Natural killer cell (primary cell): ENCODE data around the gene SF3B6. TPM values are rescaled to one million over a fixed set of nuclear protein-coding genes. Genes with fewer than 3 reads are reported as not detected.
A peak's percentile ranks its signal among the peaks of the same experiment; 100 is the strongest.

Experiments
- ATAC-seq, 3 donors: fragments of 150-1000 bp in 2 of 3; fragments of 200-7000 bp in 1 of 3; cut with Tn5 transposase; 1 replicate in 1 of 3; 2 replicates in 2 of 3; pipeline ENCODE4 v1.10.0; 2021; ENCODE audit warnings: mild to moderate bottlenecking in 2 of 3, moderate library complexity in 2 of 3
- DNase-seq, 2 donors: peaks; one replicate each; pipeline versions ENCODE4 v3.0.0 to v3.0.0-alpha.2; 2013 to 2021; ENCODE audit warnings: mixed read lengths in 1 of 2
- H3K27ac ChIP-seq: one replicate; pipeline ENCODE4 v1.5.1; 2013; ENCODE audit warnings: mild to moderate bottlenecking, low read length
- H3K27me3 ChIP-seq: one replicate; pipeline ENCODE4 v1.6.1; 2013; ENCODE audit warnings: low read length; ENCODE audit not compliant: control insufficient read depth, insufficient read depth
- H3K36me3 ChIP-seq: one replicate; pipeline ENCODE4 v1.6.1; 2013; ENCODE audit warnings: low read length; ENCODE audit not compliant: control insufficient read depth, insufficient read depth
- H3K4me1 ChIP-seq: one replicate; pipeline ENCODE4 v1.6.1; 2013; ENCODE audit warnings: low read length; ENCODE audit not compliant: control insufficient read depth, insufficient read depth
- H3K4me3 ChIP-seq: one replicate; pipeline ENCODE4 v1.5.1; 2013; ENCODE audit warnings: low read length
- H3K9me3 ChIP-seq: one replicate; pipeline ENCODE4 v1.6.1; 2013; ENCODE audit warnings: low read length; ENCODE audit not compliant: control insufficient read depth, insufficient read depth
- H3K27ac Mint-ChIP-seq, 2 donors: one replicate each; pipeline ENCODE4 v1.8.0; 2022; ENCODE audit warnings: mild to moderate bottlenecking in 2 of 2, mixed read lengths in 2 of 2, moderate library complexity in 1 of 2
- H3K27me3 Mint-ChIP-seq, 2 donors: one replicate each; pipeline ENCODE4 v1.8.0; 2022; ENCODE audit warnings: low read depth in 2 of 2, mixed read lengths in 2 of 2
- H3K36me3 Mint-ChIP-seq: one replicate; pipeline ENCODE4 v1.8.0; 2022; ENCODE audit warnings: mixed read lengths
- H3K4me1 Mint-ChIP-seq, 2 donors: one replicate each; pipeline ENCODE4 v1.8.0; 2022; ENCODE audit warnings: mixed read lengths in 2 of 2
- H3K4me3 Mint-ChIP-seq: one replicate; pipeline ENCODE4 v1.8.0; 2022; ENCODE audit warnings: mild to moderate bottlenecking, moderate library complexity, mixed read lengths
- H3K9me3 Mint-ChIP-seq, 2 donors: one replicate each; pipeline ENCODE4 v1.8.0; 2022; ENCODE audit warnings: mixed read lengths in 2 of 2
- WGBS: methylation state at CpG from one replicate; pipeline ENCODE4 v1.1.7; 2013; ENCODE audit warnings: missing lambda C conversion rate; ENCODE audit not compliant: insufficient coverage; 5-methylcytosine and 5-hydroxymethylcytosine counted together
- intact Hi-C: fragments of 100-400 bp; cut with micrococcal nuclease; formaldehyde crosslinking; loops from one replicate; pipeline ENCODE4 v1.14.2; 2022
- total RNA-seq, 4 donors: library from RNA; stranded (reverse); fragments of 120-200 nt in 1 of 4; gene quantifications; one replicate each; pipeline versions ENCODE4 v1.2.3 to v1.2.4, GENCODE V29; 2013 to 2022
- TF ChIP-seq, protein P1 (sequence below): fragments of 200-600 bp; IDR thresholded peaks from one replicate; pipeline ENCODE4 v1.8.0; 2022; ENCODE audit warnings: antibody characterized with exemption

Gene SF3B6
- total RNA-seq, 3 donors from 2014 or later (not counting 1 experiment from before 2014, with no cell fraction given) = 57.2 to 65.1 (median 57.4) TPM

DNA sequence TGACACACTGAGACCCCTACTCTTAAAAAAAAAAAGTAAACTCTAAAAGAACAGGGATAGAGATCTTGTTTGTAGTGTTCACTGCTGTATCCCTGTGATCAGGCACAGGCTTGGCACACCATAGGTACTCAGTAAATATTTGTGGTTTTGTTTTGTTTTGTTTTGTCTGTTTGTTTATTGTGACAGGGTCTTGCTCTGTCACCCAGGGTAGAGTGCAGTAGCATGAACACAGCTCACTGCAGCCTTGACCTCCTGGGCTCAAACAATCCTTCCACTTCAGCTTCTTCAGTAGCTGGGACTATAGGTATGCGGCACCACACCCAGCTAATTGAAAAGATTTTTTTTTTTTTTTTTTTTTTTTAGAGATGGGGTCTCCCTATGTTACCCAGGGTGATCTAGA, 23.2 kb downstream of the SF3B6 start:
- intact Hi-C loops = no loop called here
- WGBS = no CpG with 5 or more reads among the region's 1 CpG
- Histone ChIP-seq H3K27ac (no peak overlapping the region), H3K9me3 (no peaks in the 10 kb centered on the region), H3K4me3 (no peak overlapping the region), H3K36me3 (no peaks in the 10 kb centered on the region), H3K4me1 (peaks cover 14% of the 10 kb centered on the region), H3K27me3 (no peaks in the 10 kb centered on the region)
- TF ChIP-seq, protein P1, sequence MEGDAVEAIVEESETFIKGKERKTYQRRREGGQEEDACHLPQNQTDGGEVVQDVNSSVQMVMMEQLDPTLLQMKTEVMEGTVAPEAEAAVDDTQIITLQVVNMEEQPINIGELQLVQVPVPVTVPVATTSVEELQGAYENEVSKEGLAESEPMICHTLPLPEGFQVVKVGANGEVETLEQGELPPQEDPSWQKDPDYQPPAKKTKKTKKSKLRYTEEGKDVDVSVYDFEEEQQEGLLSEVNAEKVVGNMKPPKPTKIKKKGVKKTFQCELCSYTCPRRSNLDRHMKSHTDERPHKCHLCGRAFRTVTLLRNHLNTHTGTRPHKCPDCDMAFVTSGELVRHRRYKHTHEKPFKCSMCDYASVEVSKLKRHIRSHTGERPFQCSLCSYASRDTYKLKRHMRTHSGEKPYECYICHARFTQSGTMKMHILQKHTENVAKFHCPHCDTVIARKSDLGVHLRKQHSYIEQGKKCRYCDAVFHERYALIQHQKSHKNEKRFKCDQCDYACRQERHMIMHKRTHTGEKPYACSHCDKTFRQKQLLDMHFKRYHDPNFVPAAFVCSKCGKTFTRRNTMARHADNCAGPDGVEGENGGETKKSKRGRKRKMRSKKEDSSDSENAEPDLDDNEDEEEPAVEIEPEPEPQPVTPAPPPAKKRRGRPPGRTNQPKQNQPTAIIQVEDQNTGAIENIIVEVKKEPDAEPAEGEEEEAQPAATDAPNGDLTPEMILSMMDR = no peak
- Mint-ChIP-seq H3K36me3 (no peaks in the 10 kb centered on the region), H3K4me3 (no peak overlapping the region), H3K27me3 (no peaks in the 10 kb centered on the region), H3K27ac (no peak overlapping the region), H3K9me3 (no peaks in the 10 kb centered on the region), H3K4me1 (peaks cover under 1 to 5% of the 10 kb centered on the region in 2 donors)
- ATAC-seq = no peak
- DNase-seq = no peak

DNA sequence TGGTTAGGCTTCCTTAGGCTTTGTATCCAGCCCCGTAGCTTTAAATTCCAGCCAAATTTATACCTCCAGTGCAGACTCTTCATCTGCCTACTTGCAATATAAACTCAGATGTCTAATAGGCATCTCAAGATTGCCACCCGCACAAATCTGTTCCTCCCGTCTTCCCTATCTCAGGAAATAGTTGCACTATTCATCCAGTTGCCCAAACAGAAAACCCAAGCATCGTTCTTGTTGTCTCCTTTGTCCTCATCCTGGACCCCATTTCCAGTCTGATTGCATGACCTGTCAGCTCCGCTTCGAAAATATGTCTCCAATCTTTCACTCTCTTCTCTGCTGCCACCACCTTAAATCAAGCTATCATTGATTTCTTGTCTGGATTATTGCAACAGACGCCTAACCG, 24.3 kb downstream of the SF3B6 start:
- intact Hi-C loops = no loop called here
- Mint-ChIP-seq H3K27ac (no peak overlapping the region), H3K9me3 (no peaks in the 10 kb centered on the region), H3K36me3 (no peaks in the 10 kb centered on the region), H3K27me3 (no peaks in the 10 kb centered on the region), H3K4me3 (no peak overlapping the region), H3K4me1 (peaks cover 11 to 16% of the 10 kb centered on the region in 2 donors)
- H3K4me3 ChIP-seq = no peak overlapping the region
- no peaks in the 10 kb centered on the region for H3K36me3 ChIP-seq
- TF ChIP-seq, protein P1 = no peak
- ATAC-seq (no peak), DNase-seq (no peak)
- H3K4me1 ChIP-seq = peaks cover 20% of the 10 kb centered on the region
- WGBS = 87% methylated on average over 8 of the region's 8 CpGs
- no peaks in the 10 kb centered on the region for H3K9me3 ChIP-seq
- no peaks in the 10 kb centered on the region for H3K27me3 ChIP-seq
- H3K27ac ChIP-seq = no peak overlapping the region

DNA sequence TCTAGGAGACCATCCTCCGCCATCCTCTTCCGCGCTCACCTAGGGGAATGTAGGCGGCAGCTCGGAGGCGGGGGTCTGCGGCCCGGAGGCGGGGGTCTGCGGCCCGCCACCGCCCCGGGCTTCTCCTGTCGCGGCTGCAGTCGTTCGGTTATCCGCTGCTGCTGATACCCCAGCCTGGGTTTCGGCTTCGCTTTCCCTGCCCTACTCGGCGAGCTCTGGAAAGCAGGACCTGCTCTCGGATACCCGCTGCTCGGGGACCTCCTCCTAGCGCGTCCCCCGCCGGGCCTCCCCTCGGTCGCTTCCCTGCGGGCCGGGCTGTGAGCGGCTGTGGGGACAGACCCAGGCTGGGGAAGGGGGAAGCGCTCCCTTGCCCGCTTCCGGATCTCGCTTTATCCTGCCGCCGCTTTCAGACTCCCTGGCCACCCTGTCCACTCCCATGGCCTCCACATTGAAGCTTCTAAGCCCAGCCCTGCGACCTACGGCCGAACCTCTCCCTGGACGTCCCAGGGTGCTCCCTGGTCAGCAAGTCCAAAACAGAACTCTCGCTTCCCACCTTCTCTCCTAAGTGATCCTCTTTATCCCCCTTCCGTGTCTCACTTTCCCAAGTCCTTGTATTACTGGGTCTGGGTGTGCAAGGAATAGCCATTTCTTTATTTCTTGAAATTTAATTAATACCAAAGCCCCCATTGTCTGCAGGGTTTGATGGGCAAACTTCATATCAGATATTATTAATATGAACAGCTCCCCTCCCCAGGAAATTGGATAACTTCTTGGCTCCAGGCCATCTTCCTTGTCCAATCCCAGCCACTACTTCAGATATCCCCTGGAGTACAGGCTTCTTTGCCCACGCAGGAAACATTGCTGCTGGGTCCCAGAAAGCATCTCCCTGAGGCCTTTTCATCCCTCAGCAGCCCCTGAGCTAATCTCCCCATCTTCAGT, 25.8 kb downstream of the SF3B6 start:
- Mint-ChIP-seq H3K36me3 (no peaks in the 10 kb centered on the region), H3K9me3 (no peaks in the 10 kb centered on the region), H3K27me3 (no peaks in the 10 kb centered on the region), H3K4me1 (peaks cover 18 to 23% of the 10 kb centered on the region in 2 donors), H3K4me3 (no peak overlapping the region), H3K27ac (no peak overlapping the region)
- 13% methylated on average over 47 of the region's 47 CpGs for WGBS
- ATAC-seq = no peak
- Histone ChIP-seq H3K36me3 (no peaks in the 10 kb centered on the region), H3K27ac (no peak overlapping the region), H3K9me3 (no peaks in the 10 kb centered on the region), H3K4me3 (peak overlapping the region; percentile 46), H3K27me3 (no peaks in the 10 kb centered on the region), H3K4me1 (peaks cover 20% of the 10 kb centered on the region)
- intact Hi-C loops = no loop called here
- peak in 1 of 2 donors; percentile 40 for DNase-seq
- TF ChIP-seq, protein P1 = no peak
